GM19351 (cell line): Measurements from ENCODE around the gene RAC2.
"Not testable (repeated sequence)": the region's sequence is repeated elsewhere in the genome, so short reads cannot be mapped to it uniquely, and the experiment has no call there.

Experiments
- ATAC-seq: cut with Tn5 transposase; IDR thresholded peaks from one replicate; pipeline ENCODE4 v1.9.1; 2021; ENCODE audit warnings: mild to moderate bottlenecking, moderate library complexity; ENCODE audit not compliant: unreplicated experiment

The RAC2 gene

GRCh38 chr22:37206841-37207821, 36.9 kb downstream of the RAC2 start:
- no peak for ATAC-seq

DNA sequence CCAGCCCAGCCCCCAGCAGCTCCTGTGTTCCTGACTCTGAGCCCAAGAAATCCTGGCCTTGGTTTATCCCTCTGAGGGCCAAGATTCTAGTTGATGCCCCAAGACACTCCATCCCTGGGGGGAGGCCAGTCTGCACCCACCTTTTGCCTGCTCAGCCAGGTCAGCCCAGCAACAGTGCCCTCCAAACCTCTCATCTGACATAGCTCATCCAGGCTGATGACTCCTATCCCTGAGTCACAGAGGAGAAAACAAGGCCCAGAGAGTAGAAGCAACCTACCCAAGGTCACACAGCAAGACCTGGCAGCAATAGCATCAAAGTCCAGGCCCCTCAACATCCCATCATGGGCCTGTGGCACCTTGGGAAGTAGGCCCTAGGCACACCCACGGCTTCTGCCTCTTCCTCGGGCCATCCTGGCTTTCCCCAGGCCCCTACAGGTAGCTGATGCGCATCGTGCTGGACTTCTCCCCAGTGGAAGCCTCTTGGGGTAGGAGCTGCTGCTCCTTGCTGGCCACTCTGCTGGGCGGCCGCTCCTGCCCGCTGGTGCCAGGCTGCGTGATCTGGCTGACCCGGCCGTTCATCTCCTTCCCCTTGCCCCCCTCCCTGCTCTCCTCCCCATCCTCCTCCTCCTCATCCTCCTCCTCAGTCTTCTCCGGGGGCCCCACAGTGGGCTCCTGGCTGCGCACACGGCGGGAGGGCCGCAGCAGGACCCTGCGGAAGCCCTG, 37.8 kb downstream of the RAC2 start:
- no peak for ATAC-seq

DNA sequence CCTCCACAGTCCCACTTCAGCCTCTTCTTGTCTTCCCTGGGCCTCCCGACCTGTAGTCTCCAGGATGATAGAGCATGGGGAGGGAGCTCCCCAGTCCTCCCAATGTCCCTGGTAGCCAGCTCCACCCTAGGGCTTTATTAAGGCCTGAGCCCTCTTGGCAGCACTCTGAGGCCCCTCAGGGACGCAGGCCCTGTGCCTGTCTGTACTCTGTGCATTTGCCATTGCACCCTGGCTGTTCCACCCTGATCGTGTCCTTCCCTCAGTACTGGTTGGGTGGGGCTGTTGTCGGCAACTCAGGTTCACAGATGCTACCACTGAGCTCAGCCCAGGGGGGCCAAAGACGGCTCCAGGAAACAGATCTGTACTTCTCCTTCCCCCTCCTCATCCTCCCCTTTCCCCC, 39.0 kb downstream of the RAC2 start:
- ATAC-seq: no peak

- ATAC-seq: no peak
Observed at GRCh38 chr22:37204045-37204655, 39.9 kb downstream of the RAC2 start.

- no peak for ATAC-seq
Observed at GRCh38 chr22:37203354-37204044, 40.6 kb downstream of the RAC2 start.

- ATAC-seq: no peak
Observed at GRCh38 chr22:37202716-37203115, 41.4 kb downstream of the RAC2 start.

DNA sequence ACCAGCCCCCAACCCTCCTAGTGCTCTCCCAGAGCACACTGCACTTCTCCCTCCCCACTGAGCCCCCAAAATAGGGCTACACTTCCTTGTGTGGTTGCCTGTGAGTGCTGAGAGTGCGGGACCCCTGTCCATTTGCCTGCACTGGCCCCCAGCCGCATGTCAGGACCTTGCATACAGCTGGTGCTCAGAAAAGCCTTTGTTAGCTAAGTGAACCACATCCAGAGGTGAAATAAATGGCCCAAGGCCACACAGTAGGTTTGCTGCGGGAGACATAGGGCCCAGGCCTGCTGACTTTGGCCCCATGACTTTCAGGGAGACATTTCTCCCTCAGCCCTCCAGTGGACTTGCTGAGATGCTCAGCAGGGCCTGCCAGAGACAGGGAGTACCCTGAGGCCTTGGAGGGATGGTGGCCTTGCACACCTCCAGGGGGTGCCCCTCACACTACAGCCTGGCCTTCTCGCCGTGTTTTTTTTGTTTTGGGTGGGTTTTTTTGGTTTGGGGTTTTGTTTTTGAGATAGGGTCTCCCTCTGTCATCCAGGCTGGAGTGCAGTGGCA, 42.0 kb downstream of the RAC2 start:
- ATAC-seq: no peak

DNA sequence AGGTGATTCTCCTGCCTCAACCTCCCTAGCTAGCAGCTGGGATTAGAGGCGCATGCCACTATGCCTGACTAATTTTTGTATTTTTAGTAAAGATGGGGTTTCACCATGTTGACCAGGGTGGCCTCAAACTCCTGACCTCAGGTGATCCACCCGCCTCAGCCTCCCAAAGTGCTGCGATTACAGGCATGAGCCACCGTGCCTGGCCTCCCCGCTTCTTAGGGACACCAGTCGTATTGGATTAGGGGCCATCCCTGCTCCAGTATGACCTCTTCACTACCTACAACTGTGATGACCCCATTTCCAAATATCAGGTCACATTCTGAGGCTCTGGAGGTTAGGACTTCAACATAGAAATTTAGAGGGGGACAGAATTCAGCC, 42.6 kb downstream of the RAC2 start:
- not testable (repeated sequence) for ATAC-seq

- ATAC-seq: no peak
Observed at GRCh38 chr22:37199760-37200108, 44.3 kb downstream of the RAC2 start.

DNA sequence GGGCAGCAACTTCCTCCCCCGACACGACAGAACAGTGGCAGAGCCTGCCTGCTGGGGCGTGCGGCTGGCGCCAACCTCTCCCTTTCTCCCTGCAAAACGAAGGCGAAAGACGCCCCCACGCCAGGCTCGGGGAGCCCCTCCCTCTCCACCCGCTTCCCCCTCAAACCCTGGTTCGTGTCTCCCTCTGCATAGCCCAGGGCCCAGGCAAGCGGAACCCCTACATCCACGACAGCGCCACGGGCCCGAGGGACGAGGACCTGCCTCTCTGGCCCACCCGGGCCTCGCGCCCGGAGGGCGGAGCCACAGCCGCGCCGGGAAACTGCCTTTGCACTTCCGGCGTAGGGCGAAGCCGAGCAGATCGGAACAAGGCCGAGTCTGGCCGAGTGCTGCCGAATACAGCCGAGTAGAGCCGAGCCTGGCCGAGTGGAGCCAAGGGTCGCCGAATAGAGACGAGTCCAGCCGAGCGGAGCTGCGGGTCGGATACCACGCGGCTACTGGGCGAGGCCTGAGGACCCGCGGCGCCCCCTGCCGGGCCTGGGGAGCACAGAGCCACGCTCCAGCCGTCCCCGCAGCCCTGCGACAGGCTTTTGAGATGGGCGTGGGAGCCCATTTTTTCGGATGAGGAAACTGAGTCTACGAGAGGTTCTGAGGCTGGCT, 44.8 kb downstream of the RAC2 start:
- peak; percentile 89 for ATAC-seq

DNA sequence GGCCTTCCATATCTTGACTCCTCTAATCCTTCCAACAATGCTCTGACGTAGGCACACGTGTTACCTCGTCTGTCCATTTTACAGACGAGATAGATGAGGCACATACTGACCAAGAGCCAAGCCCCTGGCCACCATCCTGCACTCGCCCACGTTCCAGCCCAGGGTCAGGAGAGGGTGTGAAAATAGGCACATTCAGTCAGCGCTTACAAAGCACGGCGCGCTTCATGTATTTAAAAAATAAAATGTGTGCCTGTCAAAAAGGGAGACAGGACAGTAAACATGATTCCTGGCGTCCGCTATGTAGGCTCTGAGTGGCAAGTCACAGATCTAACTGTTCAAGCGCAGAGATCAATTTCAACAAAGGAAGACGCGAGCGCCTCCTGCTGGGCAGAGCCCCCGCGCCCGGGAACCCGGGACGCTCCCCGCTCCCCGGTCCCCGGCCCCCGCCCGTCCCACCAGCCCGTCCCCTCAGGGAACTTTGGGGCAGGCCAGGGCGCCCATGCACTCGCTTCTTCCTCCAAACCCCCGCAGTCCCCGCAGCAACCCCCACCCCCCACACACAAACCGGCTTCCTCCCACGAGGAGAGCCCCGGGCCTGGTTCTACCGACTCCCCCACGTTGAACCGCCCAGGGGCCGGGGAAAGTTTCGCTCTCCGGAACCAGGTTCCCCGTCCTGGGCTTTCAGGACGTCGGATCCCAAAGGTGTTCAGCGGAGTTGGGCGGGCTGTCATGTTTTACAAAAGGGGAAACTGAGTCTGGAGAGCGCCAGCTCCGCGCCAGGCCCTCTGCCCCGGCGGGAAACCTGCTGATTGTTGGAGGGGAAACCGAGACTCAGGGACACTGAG, 45.6 kb downstream of the RAC2 start:
- peak; percentile 21 for ATAC-seq

DNA sequence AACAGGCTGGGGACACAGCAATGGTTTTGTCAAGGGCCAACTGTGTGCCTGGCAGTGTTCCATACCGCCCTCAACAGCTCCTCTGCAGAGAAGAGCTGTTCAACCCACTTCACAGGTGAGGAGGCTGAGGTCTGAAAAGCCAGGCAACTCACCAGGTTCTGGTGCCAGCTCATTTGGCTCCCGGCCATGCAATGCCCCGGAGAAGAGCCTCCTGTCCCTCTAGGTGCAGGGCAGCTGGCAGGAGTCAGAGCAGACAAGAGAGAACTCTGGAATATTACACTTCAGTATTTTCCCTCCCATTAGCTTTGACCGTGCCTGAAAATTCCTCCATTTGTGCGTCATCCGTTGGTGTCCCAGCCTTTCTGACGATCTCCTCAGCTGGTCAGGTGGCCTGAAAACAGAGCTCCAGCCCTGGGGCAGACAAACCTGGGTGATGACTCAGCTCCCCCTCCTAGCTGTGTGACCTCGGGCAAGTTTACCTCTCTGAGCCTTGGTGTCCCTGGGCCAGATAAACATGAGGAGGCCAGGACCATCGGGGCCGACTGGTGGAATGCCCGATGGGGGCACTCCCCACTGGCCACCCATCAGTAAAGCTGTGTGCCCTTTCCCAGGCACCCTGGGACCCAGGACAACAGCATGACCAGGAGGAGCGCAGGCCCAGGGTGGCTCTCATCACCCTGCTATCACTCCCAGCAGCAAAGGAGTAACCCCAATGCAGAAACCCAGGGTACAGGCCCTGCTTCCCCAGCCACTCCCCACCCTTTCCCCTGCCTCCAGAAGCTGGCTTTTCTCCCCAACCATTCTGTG, 46.4 kb downstream of the RAC2 start:
- no peak for ATAC-seq

GRCh38 chr22:37196539-37197450, 47.3 kb downstream of the RAC2 start:
- ATAC-seq: no peak

DNA sequence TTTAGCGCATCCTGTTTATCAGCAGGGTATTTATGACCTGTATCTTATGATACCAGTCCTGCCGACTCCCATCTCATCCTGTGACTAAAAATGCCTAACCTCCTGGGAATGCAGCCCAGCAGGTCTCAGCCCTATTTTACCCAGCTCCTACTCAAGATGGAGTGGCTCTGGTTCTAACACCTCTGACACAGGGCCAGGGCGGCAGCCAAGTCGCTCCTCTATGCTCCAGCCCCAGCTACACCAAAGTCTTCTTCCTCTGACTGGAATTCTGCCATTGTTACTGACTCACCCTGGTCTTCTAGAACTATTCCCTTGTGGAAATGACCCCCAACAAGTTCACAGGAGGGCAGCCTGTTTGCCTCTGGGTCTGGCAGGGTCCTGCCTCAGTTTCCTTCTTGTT, 48.1 kb downstream of the RAC2 start:
- no peak for ATAC-seq

- no peak for ATAC-seq
Observed at GRCh38 chr22:37194750-37195149, 49.3 kb downstream of the RAC2 start.

GRCh38 chr22:37193629-37194191, 50.4 kb downstream of the RAC2 start:
- ATAC-seq: no peak

DNA sequence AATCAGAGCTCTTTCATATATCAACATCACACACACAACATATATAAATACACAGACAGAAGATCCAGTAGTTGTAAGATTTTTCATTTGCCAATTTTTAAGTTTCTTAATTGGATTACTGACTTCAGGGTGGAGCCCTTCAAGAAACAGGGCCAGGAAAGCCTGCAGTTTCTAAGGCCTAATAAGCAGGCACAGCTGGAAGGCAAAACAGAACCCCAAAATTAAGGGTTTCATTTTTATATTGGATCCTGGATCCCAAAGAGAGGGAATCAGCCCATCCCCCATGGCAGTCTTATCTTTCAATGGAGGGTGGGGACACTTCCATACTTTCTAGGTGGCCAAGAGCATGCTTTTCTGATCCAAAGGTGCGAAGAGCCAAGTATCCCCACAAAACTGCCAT, 51.3 kb downstream of the RAC2 start:
- ATAC-seq: no peak
